IPS-18c (cell line): ENCODE measurements around the gene FHOD1.

Source experiments
- H3K4me3 ChIP-seq: 2 replicates; pipeline ENCODE4 v1.7.0; 2013; ENCODE audit warnings: low read depth, mild to moderate bottlenecking, low read length, moderate library complexity; ENCODE audit not compliant: insufficient read depth
- H3K9me3 ChIP-seq: one replicate; pipeline ENCODE4 v1.6.1; 2013; ENCODE audit warnings: mild to moderate bottlenecking, low read length, moderate library complexity; ENCODE audit not compliant: control insufficient read depth, insufficient read depth

FHOD1 gene

GRCh38 chr16:67180166-67180565 is 67.1 kb downstream of the FHOD1 start:
- H3K4me3 ChIP-seq: no peak overlapping the region

GRCh38 chr16:67179421-67180080 is 67.7 kb downstream of the FHOD1 start:
- Histone ChIP-seq H3K9me3 (no peaks in the 10 kb centered on the region), H3K4me3 (no peak overlapping the region)

More at GRCh38 chr16:67180166-67180565, 67.1 kb downstream of the FHOD1 start:
- H3K9me3 ChIP-seq: no peaks in the 10 kb centered on the region
